SH-SY5Y (cell line): ENCODE results near the gene MTSS2.

Experiments
- GATA2 ChIP-seq: IDR thresholded peaks from 2 replicates; pipeline ENCODE4 v1.6.1; 2011; ENCODE audit warnings: mild to moderate bottlenecking, low read depth, low read length
- GATA3 ChIP-seq: IDR thresholded peaks from 2 replicates; pipeline ENCODE4 v1.6.1; 2011; ENCODE audit warnings: low read depth, mild to moderate bottlenecking, low read length, moderate library complexity

- no peak for TF ChIP-seq GATA2
- no peak for TF ChIP-seq GATA3
These were observed 22.1 kb downstream of the MTSS2 start for GRCh38 chr16:70663524-70664324.
